ENCODE data around the gene SLC1A3.

The SLC1A3 gene

GRCh38 chr5:36655161-36655560, 48.8 kb downstream of the SLC1A3 start:
- no peak for DNase-seq (ENCODE audit: low read depth in 2 of 2)

GRCh38 chr5:36656556-36656955, 50.1 kb downstream of the SLC1A3 start:
- no peak for DNase-seq (ENCODE audit: low read depth in 2 of 2)

- DNase-seq (ENCODE audit: low read depth in 2 of 2), result no peak
Observed at GRCh38 chr5:36657563-36657995, 51.2 kb downstream of the SLC1A3 start.

GRCh38 chr5:36658038-36658756, 51.8 kb downstream of the SLC1A3 start:
- DNase-seq (ENCODE audit: low read depth in 2 of 2), result no peak

GRCh38 chr5:36659411-36659810, 53.0 kb downstream of the SLC1A3 start:
- no peak for DNase-seq (ENCODE audit: low read depth in 2 of 2)

GRCh38 chr5:36660397-36661049, 54.1 kb downstream of the SLC1A3 start:
- no peak for DNase-seq (ENCODE audit: low read depth in 2 of 2)

- DNase-seq (ENCODE audit: low read depth in 2 of 2), result no peak
Observed at GRCh38 chr5:36661456-36662220, 55.2 kb downstream of the SLC1A3 start.

GRCh38 chr5:36662291-36662851, 56.0 kb downstream of the SLC1A3 start:
- no peak for DNase-seq (ENCODE audit: low read depth in 2 of 2)

GRCh38 chr5:36664766-36665165, 58.4 kb downstream of the SLC1A3 start:
- DNase-seq (ENCODE audit: low read depth in 2 of 2), result no peak

- no peak for DNase-seq (ENCODE audit: low read depth in 2 of 2)
Observed at GRCh38 chr5:36665628-36666027, 59.2 kb downstream of the SLC1A3 start.

GRCh38 chr5:36666274-36666673, 59.9 kb downstream of the SLC1A3 start:
- DNase-seq (ENCODE audit: low read depth in 2 of 2), result no peak

GRCh38 chr5:36666986-36667385, 60.6 kb downstream of the SLC1A3 start:
- DNase-seq (ENCODE audit: low read depth in 2 of 2), result no peak

GRCh38 chr5:36667824-36668223, 61.4 kb downstream of the SLC1A3 start:
- no peak for DNase-seq (ENCODE audit: low read depth in 2 of 2)

- DNase-seq (ENCODE audit: low read depth in 2 of 2), result no peak
Observed at GRCh38 chr5:36669015-36669651, 62.7 kb downstream of the SLC1A3 start.

- DNase-seq (ENCODE audit: low read depth in 2 of 2), result no peak
Observed at GRCh38 chr5:36670548-36670947, 64.1 kb downstream of the SLC1A3 start.

- DNase-seq (ENCODE audit: low read depth in 2 of 2), result no peak
Observed at GRCh38 chr5:36675282-36675681, 68.9 kb downstream of the SLC1A3 start.

- no peak for DNase-seq (ENCODE audit: low read depth in 2 of 2)
Observed at GRCh38 chr5:36679221-36679989, 73.0 kb downstream of the SLC1A3 start.

- no peak for DNase-seq (ENCODE audit: low read depth in 2 of 2)
Observed at GRCh38 chr5:36680066-36680465, 73.7 kb downstream of the SLC1A3 start.

- no peak for DNase-seq (ENCODE audit: low read depth in 2 of 2)
Observed at GRCh38 chr5:36681711-36682110, 75.3 kb downstream of the SLC1A3 start.

GRCh38 chr5:36682499-36682898, 76.1 kb downstream of the SLC1A3 start:
- no peak for DNase-seq (ENCODE audit: low read depth in 2 of 2)

- no peak for DNase-seq (ENCODE audit: low read depth in 2 of 2)
Observed at GRCh38 chr5:36683821-36684434, 77.5 kb downstream of the SLC1A3 start.

Measured in stimulated activated CD4-positive, alpha-beta T cell treated with anti-CD3 and anti-CD28 coated beads, Interleukin-1b, Interleukin-23, amount 100 ng/mL, for 4 hours (primary cell).